Measurements from ENCODE around the gene FILIP1L.

FILIP1L gene

GRCh38 chr3:99891610-99892285 is 222.6 kb downstream of the FILIP1L start:
- DNase-seq (ENCODE audit: low spot score) = no peak

GRCh38 chr3:99885851-99886250 is 228.4 kb downstream of the FILIP1L start:
- DNase-seq (ENCODE audit: low spot score) = no peak

GRCh38 chr3:99885085-99885484 is 229.2 kb downstream of the FILIP1L start:
- DNase-seq (ENCODE audit: low spot score) = no peak

GRCh38 chr3:99884484-99884883 is 229.8 kb downstream of the FILIP1L start:
- DNase-seq (ENCODE audit: low spot score) = no peak

GRCh38 chr3:99883693-99884092 is 230.6 kb downstream of the FILIP1L start:
- DNase-seq (ENCODE audit: low spot score) = no peak

- no peak for DNase-seq (ENCODE audit: low spot score)
These were observed 231.2 kb downstream of the FILIP1L start for GRCh38 chr3:99883138-99883461.

- no peak for DNase-seq (ENCODE audit: low spot score)
These were observed 231.7 kb downstream of the FILIP1L start for GRCh38 chr3:99882436-99883137.

- DNase-seq (ENCODE audit: low spot score) = no peak
These were observed 233.2 kb downstream of the FILIP1L start for GRCh38 chr3:99881121-99881524.

GRCh38 chr3:99879275-99879674 is 235.0 kb downstream of the FILIP1L start:
- DNase-seq (ENCODE audit: low spot score) = no peak

- DNase-seq (ENCODE audit: low spot score) = no peak
These were observed 236.3 kb downstream of the FILIP1L start for GRCh38 chr3:99878005-99878404.

- no peak for DNase-seq (ENCODE audit: low spot score)
These were observed 237.2 kb downstream of the FILIP1L start for GRCh38 chr3:99877031-99877579.

- peak; percentile 61 for DNase-seq (ENCODE audit: low spot score)
These were observed 238.1 kb downstream of the FILIP1L start for GRCh38 chr3:99875929-99876841.

- DNase-seq (ENCODE audit: low spot score) = no peak
These were observed 238.7 kb downstream of the FILIP1L start for GRCh38 chr3:99875581-99875928.

GRCh38 chr3:99874237-99875002 is 239.9 kb downstream of the FILIP1L start:
- DNase-seq (ENCODE audit: low spot score) = no peak

- DNase-seq (ENCODE audit: low spot score) = no peak
These were observed 240.8 kb downstream of the FILIP1L start for GRCh38 chr3:99873269-99874102.

- no peak for DNase-seq (ENCODE audit: low spot score)
These were observed 241.4 kb downstream of the FILIP1L start for GRCh38 chr3:99872923-99873254.

- DNase-seq (ENCODE audit: low spot score) = no peak
These were observed 242.9 kb downstream of the FILIP1L start for GRCh38 chr3:99871231-99872045.

GRCh38 chr3:99870712-99871111 is 243.6 kb downstream of the FILIP1L start:
- DNase-seq (ENCODE audit: low spot score) = no peak

- DNase-seq (ENCODE audit: low spot score) = no peak
These were observed 244.7 kb downstream of the FILIP1L start for GRCh38 chr3:99869621-99870020.

- no peak for DNase-seq (ENCODE audit: low spot score)
These were observed 246.0 kb downstream of the FILIP1L start for GRCh38 chr3:99868311-99868646.

Data from CD4-positive, alpha-beta T cell treated with Interleukin-2 at 100 ng/mL for 4 hours (primary cell).